Adipose tissue (tissue), 3 donors: Measurements from ENCODE around the gene XRN2. TPM values are rescaled to one million over a fixed set of nuclear protein-coding genes. Genes with fewer than 3 reads are reported as not detected.

ENCODE experiments used
- H3K27ac ChIP-seq: one replicate; pipeline ENCODE4 v1.5.1; 2013; ENCODE audit warnings: low read depth, low read length
- WGBS, 3 donors: extraction: QIAGEN DNeasy Blood & Tissue Kit; methylation state at CpG; one replicate each; pipeline ENCODE4 v1.1.7; 2013; 5-methylcytosine and 5-hydroxymethylcytosine counted together
- polyA plus RNA-seq, 3 donors: library from polyadenylated mRNA; stranded (reverse); fragments of 200-250 nt; gene quantifications; one replicate each; pipeline ENCODE4 v1.2.3, GENCODE V29; 2013
- donor health status: healthy with polysubstance abuse.
- donor health status: Bipolar disorder and iron deficiency.
- donor health status: healthy.

The XRN2 gene
- polyA plus RNA-seq, result 10 to 100 TPM; 30.5 to 43.1 (median 36.3) TPM

- peak within 1 kb of the TSS; percentile 100 for H3K27ac ChIP-seq
- WGBS, 3 donors, result 0 to 1% (median 0%) methylated on average over 76 to 87 of the region's 87 CpGs
These were observed at the start of gene XRN2 for GRCh38 chr20:21303061-21303871. Gene XRN2 (plus strand): TSS chr20:21303331. CDS start chr20:21303399, 68 bp downstream.

GRCh38 chr20:21257192-21257591, 45.9 kb upstream of the XRN2 start:
- WGBS, 3 donors, result 74 to 78% (median 76%) methylated on average over 3 of the region's 3 CpGs
- H3K27ac ChIP-seq, result no peak overlapping the region

GRCh38 chr20:21258411-21258810, 44.7 kb upstream of the XRN2 start:
- WGBS, 3 donors, result 83 to 91% (median 87%) methylated on average over 6 of the region's 6 CpGs
- H3K27ac ChIP-seq, result no peak overlapping the region

- no peak overlapping the region for H3K27ac ChIP-seq
- WGBS, 3 donors, result 75 to 83% (median 82%) methylated on average over 8 of the region's 8 CpGs
These were observed 43.8 kb upstream of the XRN2 start for GRCh38 chr20:21259346-21259745.

- WGBS, 3 donors, result 67 to 77% (median 72%) methylated on average over 2 of the region's 2 CpGs
These were observed 40.3 kb upstream of the XRN2 start for GRCh38 chr20:21262812-21263211.

GRCh38 chr20:21265261-21266190, 37.6 kb upstream of the XRN2 start:
- no peak overlapping the region for H3K27ac ChIP-seq
- WGBS, 3 donors, result 73 to 85% (median 80%) methylated on average over 15 of the region's 15 CpGs

More at GRCh38 chr20:21262812-21263211, 40.3 kb upstream of the XRN2 start:
- H3K27ac ChIP-seq, result no peak overlapping the region

- 79 to 93% (median 92%) methylated on average over 5 of the region's 5 CpGs for WGBS, 3 donors
- H3K27ac ChIP-seq, result no peak overlapping the region
These were observed 37.0 kb upstream of the XRN2 start for GRCh38 chr20:21266191-21266536.

GRCh38 chr20:21269772-21270171, 33.4 kb upstream of the XRN2 start:
- WGBS, 3 donors, result 47 to 55% (median 52%) methylated on average over 2 of the region's 2 CpGs

GRCh38 chr20:21270806-21271205, 32.3 kb upstream of the XRN2 start:
- WGBS, 3 donors, result 81 to 92% (median 92%) methylated on average over 8 of the region's 8 CpGs
- H3K27ac ChIP-seq, result no peak overlapping the region

More at GRCh38 chr20:21269772-21270171, 33.4 kb upstream of the XRN2 start:
- no peak overlapping the region for H3K27ac ChIP-seq

GRCh38 chr20:21272279-21272678, 30.9 kb upstream of the XRN2 start:
- H3K27ac ChIP-seq, result no peak overlapping the region

GRCh38 chr20:21272679-21273078, 30.5 kb upstream of the XRN2 start:
- WGBS, 3 donors, result 71 to 88% (median 78%) methylated on average over 3 of the region's 3 CpGs

GRCh38 chr20:21273755-21274386, 29.3 kb upstream of the XRN2 start:
- WGBS, 3 donors, result 76 to 91% (median 84%) methylated on average over 8 of the region's 8 CpGs
- H3K27ac ChIP-seq, result no peak overlapping the region

More at GRCh38 chr20:21272679-21273078, 30.5 kb upstream of the XRN2 start:
- no peak overlapping the region for H3K27ac ChIP-seq

- WGBS, 3 donors, result 94 to 98% (median 96%) methylated on average over 2 of the region's 2 CpGs
- H3K27ac ChIP-seq, result no peak overlapping the region
These were observed 24.3 kb upstream of the XRN2 start for GRCh38 chr20:21278829-21279228.

- 41 to 61% (median 58%) methylated on average over 7 of the region's 7 CpGs for WGBS, 3 donors
- H3K27ac ChIP-seq, result no peak overlapping the region
These were observed 23.2 kb upstream of the XRN2 start for GRCh38 chr20:21279706-21280521.

- WGBS, 3 donors, result 61 to 72% (median 69%) methylated on average over 3 of the region's 3 CpGs
- no peak overlapping the region for H3K27ac ChIP-seq
These were observed 22.6 kb upstream of the XRN2 start for GRCh38 chr20:21280522-21281016.

- H3K27ac ChIP-seq, result no peak overlapping the region
- 56 to 65% (median 59%) methylated on average over 4 of the region's 4 CpGs for WGBS, 3 donors
These were observed 16.4 kb upstream of the XRN2 start for GRCh38 chr20:21286775-21287174.

- no peak overlapping the region for H3K27ac ChIP-seq
- WGBS, 3 donors, result 56 to 75% (median 73%) methylated on average over 14 of the region's 14 CpGs
These were observed 14.4 kb upstream of the XRN2 start for GRCh38 chr20:21288587-21289370.
